HEK293 (cell line): ENCODE data around the gene CREBL2.
A peak's percentile ranks its signal among the peaks of the same experiment; 100 is the strongest.

Experiments
- CTCF ChIP-seq: fragments of 450-650 bp; formaldehyde crosslinking; IDR thresholded peaks from 2 replicates; pipeline ENCODE4 v1.5.1; 2016; ENCODE audit warnings: missing biosample characterization, missing genetic modification characterization
- MYNN ChIP-seq: fragments of 450-650 bp; formaldehyde crosslinking; IDR thresholded peaks from 2 replicates; pipeline ENCODE4 v1.5.1; 2016; ENCODE audit warnings: missing biosample characterization, missing genetic modification characterization, borderline replicate concordance
- ZBTB7A ChIP-seq: fragments of 450-650 bp; formaldehyde crosslinking; IDR thresholded peaks from 2 replicates; pipeline ENCODE4 v1.5.1; 2016; ENCODE audit warnings: low read depth, missing biosample characterization, missing genetic modification characterization
- ZNF37A ChIP-seq: fragments of 450-650 bp; IDR thresholded peaks from 2 replicates; pipeline ENCODE4 v1.5.1; 2018; ENCODE audit warnings: missing biosample characterization, missing genetic modification characterization
- ZNF664 ChIP-seq: fragments of 450-650 bp; formaldehyde crosslinking; IDR thresholded peaks from 2 replicates; pipeline ENCODE4 v1.5.1; 2016; ENCODE audit warnings: missing biosample characterization, missing genetic modification characterization
- ZNF701 ChIP-seq: fragments of 450-650 bp; formaldehyde crosslinking; IDR thresholded peaks from 2 replicates; pipeline ENCODE4 v1.5.1; 2016; ENCODE audit warnings: missing biosample characterization, missing genetic modification characterization
- ZNF704 ChIP-seq: fragments of 450-650 bp; formaldehyde crosslinking; IDR thresholded peaks from 2 replicates; pipeline ENCODE4 v1.5.1; 2016; ENCODE audit warnings: missing biosample characterization, missing genetic modification characterization
- ZNF777 ChIP-seq: fragments of 450-650 bp; formaldehyde crosslinking; IDR thresholded peaks from 2 replicates; pipeline ENCODE4 v1.5.1; 2017; ENCODE audit warnings: missing biosample characterization, missing genetic modification characterization, borderline replicate concordance
- TF ChIP-seq, protein P1 (sequence below): fragments of 450-650 bp; IDR thresholded peaks from 2 replicates; pipeline ENCODE4 v1.5.1; 2018; ENCODE audit warnings: missing biosample characterization, missing genetic modification characterization

- TF ChIP-seq CTCF (no peak), ZNF701 (tag by site-specific recombination) (no peak), MYNN (tag by site-specific recombination) (no peak), ZNF777 (no peak), ZNF704 (tag by site-specific recombination) (no peak), ZNF37A (tag by site-specific recombination) (no peak), ZNF664 (tag by site-specific recombination) (no peak), ZBTB7A (tag by site-specific recombination) (no peak)
- TF ChIP-seq, protein P1, sequence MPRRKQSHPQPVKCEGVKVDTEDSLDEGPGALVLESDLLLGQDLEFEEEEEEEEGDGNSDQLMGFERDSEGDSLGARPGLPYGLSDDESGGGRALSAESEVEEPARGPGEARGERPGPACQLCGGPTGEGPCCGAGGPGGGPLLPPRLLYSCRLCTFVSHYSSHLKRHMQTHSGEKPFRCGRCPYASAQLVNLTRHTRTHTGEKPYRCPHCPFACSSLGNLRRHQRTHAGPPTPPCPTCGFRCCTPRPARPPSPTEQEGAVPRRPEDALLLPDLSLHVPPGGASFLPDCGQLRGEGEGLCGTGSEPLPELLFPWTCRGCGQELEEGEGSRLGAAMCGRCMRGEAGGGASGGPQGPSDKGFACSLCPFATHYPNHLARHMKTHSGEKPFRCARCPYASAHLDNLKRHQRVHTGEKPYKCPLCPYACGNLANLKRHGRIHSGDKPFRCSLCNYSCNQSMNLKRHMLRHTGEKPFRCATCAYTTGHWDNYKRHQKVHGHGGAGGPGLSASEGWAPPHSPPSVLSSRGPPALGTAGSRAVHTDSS (tag by site-specific recombination), result peak; percentile 80
These were observed 49.0 kb upstream of the CREBL2 start, which contains the start of gene DUSP16 for GRCh38 chr12:12562585-12563261.
